ENCODE measurements around the gene FLT4.

The FLT4 gene

DNA sequence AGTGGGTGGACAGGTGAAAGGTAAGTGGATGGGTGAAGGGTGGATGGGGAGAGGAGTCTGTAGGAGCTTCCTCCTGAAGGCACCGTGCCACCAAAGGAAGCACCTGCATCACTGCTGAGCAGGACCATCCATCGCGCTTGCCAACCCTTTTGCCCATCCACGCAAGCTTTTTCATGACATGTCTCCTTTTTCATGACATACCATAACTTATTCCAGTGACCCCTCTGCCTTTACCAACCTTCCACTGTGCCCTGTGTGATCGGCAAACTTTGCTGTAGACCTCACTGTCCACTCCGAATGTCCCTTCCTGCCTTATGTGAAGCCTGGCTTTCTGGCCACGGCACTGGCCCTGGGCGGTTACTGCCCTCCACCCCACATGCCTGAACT is 13.4 kb downstream of the FLT4 start:
- Histone ChIP-seq H3F3A (ENCODE audit: control insufficient read depth, insufficient read depth) (no peaks in the 10 kb centered on the region), H3K4me1 (ENCODE audit: control insufficient read depth, low read length) (no peaks in the 10 kb centered on the region), H3K27me3 (ENCODE audit: control insufficient read depth, low read length) (no peaks in the 10 kb centered on the region), H3K79me2 (ENCODE audit: control insufficient read depth, low read length) (no peaks in the 10 kb centered on the region), H3K36me3 (ENCODE audit: control insufficient read depth, low read length) (no peaks in the 10 kb centered on the region), H3K27ac (ENCODE audit: low read depth, low read length) (no peak overlapping the region), H3K9me3 (ENCODE audit: control insufficient read depth, insufficient read depth, low read length) (no peaks in the 10 kb centered on the region), H3K9me2 (replicated peaks; ENCODE audit: control insufficient read depth, low read length) (no peaks in the 10 kb centered on the region), H3K4me3 (ENCODE audit: low read length) (no peak overlapping the region), H4K20me1 (ENCODE audit: control insufficient read depth, insufficient read depth, low read depth, low read length) (no peaks in the 10 kb centered on the region), H3K4me2 (ENCODE audit: low read length) (no peak overlapping the region)
- TF ChIP-seq CTCF (IDR thresholded peaks at IDR 0.05; ENCODE audit: low read depth, low read length, poor library complexity, severe bottlenecking) = no peak
- no peak for TF ChIP-seq EZH2phosphoT487 (IDR thresholded peaks at IDR 0.05; ENCODE audit: borderline replicate concordance, low read length)

DNA sequence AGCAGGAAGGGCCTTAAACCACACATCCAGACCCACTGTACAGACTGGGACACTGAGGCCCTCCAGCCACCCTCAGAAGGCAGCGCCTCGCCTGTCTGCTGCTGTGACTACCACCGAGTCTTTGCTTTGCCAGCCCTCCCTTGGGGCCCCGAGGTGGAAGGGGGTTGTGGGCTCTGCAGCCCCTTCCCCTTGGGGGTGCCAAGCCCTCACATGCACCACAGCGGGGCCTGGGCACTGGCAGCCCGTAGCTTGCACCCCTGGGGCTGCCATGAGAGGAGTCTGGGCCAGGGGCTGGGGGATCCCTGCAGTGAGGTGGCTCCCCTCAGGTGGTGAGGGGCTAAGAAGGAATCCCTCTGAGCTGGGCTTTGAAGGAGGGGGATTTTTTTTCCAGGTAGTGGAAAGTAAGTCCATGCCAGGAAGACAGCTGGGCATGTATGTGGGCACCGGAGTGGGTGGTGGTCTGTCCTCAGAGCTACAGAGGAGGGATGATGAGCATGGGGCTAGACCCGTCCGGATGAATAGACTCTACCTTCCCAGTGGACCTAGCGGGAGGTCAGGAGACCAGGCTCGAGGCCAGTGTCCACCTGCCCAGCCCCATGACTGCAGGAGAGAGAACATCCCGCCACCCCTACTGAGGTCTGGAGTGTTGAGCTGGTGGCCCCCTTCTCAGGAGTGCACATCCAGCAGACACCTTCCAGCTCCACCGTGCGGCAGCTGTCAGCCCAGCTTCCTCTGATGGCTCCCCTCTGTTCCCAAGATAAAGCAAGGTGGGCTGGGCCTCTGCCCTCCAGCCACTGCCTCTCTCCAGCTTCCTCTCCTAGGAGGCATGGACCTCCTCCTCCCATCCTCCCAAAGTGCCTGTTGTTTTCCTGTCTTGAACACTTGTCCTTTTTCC is 15.9 kb downstream of the FLT4 start:
- Histone ChIP-seq H3K79me2 (ENCODE audit: control insufficient read depth, low read length) (no peaks in the 10 kb centered on the region), H4K20me1 (ENCODE audit: control insufficient read depth, insufficient read depth, low read depth, low read length) (no peaks in the 10 kb centered on the region), H3K27me3 (ENCODE audit: control insufficient read depth, low read length) (no peaks in the 10 kb centered on the region), H3K4me1 (ENCODE audit: control insufficient read depth, low read length) (no peaks in the 10 kb centered on the region), H3K4me2 (ENCODE audit: low read length) (no peak overlapping the region), H3K9me2 (replicated peaks; ENCODE audit: control insufficient read depth, low read length) (no peaks in the 10 kb centered on the region), H3K36me3 (ENCODE audit: control insufficient read depth, low read length) (no peaks in the 10 kb centered on the region), H3K9me3 (ENCODE audit: control insufficient read depth, insufficient read depth, low read length) (no peaks in the 10 kb centered on the region), H3K4me3 (ENCODE audit: low read length) (no peak overlapping the region), H3F3A (ENCODE audit: control insufficient read depth, insufficient read depth) (no peaks in the 10 kb centered on the region), H3K27ac (ENCODE audit: low read depth, low read length) (no peak overlapping the region)
- TF ChIP-seq CTCF (IDR thresholded peaks at IDR 0.05; ENCODE audit: low read depth, low read length, poor library complexity, severe bottlenecking) = no peak
- no peak for TF ChIP-seq EZH2phosphoT487 (IDR thresholded peaks at IDR 0.05; ENCODE audit: borderline replicate concordance, low read length)

DNA sequence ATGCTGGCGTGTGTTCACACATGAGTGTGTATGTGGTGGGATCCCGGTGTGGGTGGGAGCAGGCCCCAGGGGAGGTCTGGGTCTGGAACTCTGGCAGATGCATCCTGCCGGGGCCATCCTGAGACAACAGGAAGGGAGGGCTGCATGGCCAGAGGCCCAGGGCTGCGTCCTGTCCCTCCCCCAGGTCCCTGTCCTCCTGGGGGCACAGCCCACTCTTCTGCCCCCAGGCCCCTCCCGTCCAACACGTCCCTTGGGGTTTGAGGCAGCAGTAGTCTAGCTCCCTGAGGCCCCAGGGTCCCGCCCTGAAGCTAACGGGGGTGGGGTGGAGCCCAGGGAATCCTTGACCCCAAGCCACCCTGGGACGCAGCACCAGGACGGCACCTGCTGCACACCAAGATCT is 16.6 kb downstream of the FLT4 start:
- H3F3A ChIP-seq (ENCODE audit: control insufficient read depth, insufficient read depth) = no peaks in the 10 kb centered on the region
- no peaks in the 10 kb centered on the region for H3K36me3 ChIP-seq (ENCODE audit: control insufficient read depth, low read length)
- no peak overlapping the region for H3K27ac ChIP-seq (ENCODE audit: low read depth, low read length)
- no peaks in the 10 kb centered on the region for H3K9me3 ChIP-seq (ENCODE audit: control insufficient read depth, insufficient read depth, low read length)
- no peak overlapping the region for H3K4me3 ChIP-seq (ENCODE audit: low read length)
- no peak overlapping the region for H3K4me2 ChIP-seq (ENCODE audit: low read length)
- no peaks in the 10 kb centered on the region for H3K79me2 ChIP-seq (ENCODE audit: control insufficient read depth, low read length)
- no peak for TF ChIP-seq EZH2phosphoT487 (IDR thresholded peaks at IDR 0.05; ENCODE audit: borderline replicate concordance, low read length)
- no peak for TF ChIP-seq CTCF (IDR thresholded peaks at IDR 0.05; ENCODE audit: low read depth, low read length, poor library complexity, severe bottlenecking)
- no peaks in the 10 kb centered on the region for H4K20me1 ChIP-seq (ENCODE audit: control insufficient read depth, insufficient read depth, low read depth, low read length)
- no peaks in the 10 kb centered on the region for H3K9me2 ChIP-seq (replicated peaks; ENCODE audit: control insufficient read depth, low read length)
- H3K27me3 ChIP-seq (ENCODE audit: control insufficient read depth, low read length) = no peaks in the 10 kb centered on the region
- no peaks in the 10 kb centered on the region for H3K4me1 ChIP-seq (ENCODE audit: control insufficient read depth, low read length)

Measured in DOHH2 (cell line).